GM12878 (cell line): Measurements from ENCODE around the gene TRAF3.

Experiments used
- SIN3A ChIP-seq: IDR thresholded peaks from 2 replicates; pipeline ENCODE4 v1.6.1; 2012; ENCODE audit warnings: low read depth, low read length, improper control_type of control experiment
- SREBF2 ChIP-seq: IDR thresholded peaks from 2 replicates; pipeline ENCODE4 v1.6.1; 2012; ENCODE audit warnings: mild to moderate bottlenecking, low read length
- SUZ12 ChIP-seq: fragments of 200-600 bp; sonication (generic); IDR thresholded peaks from one replicate; pipeline ENCODE4 v1.6.1; 2018; ENCODE audit warnings: antibody characterized with exemption, mild to moderate bottlenecking; ENCODE audit not compliant: unreplicated experiment
- TF ChIP-seq, protein P1 (sequence below), 3 experiments: IDR thresholded peaks in 2 of 3; conservative IDR thresholded peaks in 1 of 3; 2 replicates each; pipeline ENCODE4 v1.5.1; 2011; ENCODE audit warnings: low read depth in 3 of 3, low read length in 3 of 3, mild to moderate bottlenecking in 3 of 3, control low read depth in 2 of 3, moderate library complexity in 2 of 3, inconsistent platforms in 1 of 3, mixed read lengths in 1 of 3; ENCODE audit not compliant: control insufficient read depth in 2 of 3, insufficient read depth in 1 of 3; ENCODE audit errors: extremely low read depth in 1 of 3

DNA sequence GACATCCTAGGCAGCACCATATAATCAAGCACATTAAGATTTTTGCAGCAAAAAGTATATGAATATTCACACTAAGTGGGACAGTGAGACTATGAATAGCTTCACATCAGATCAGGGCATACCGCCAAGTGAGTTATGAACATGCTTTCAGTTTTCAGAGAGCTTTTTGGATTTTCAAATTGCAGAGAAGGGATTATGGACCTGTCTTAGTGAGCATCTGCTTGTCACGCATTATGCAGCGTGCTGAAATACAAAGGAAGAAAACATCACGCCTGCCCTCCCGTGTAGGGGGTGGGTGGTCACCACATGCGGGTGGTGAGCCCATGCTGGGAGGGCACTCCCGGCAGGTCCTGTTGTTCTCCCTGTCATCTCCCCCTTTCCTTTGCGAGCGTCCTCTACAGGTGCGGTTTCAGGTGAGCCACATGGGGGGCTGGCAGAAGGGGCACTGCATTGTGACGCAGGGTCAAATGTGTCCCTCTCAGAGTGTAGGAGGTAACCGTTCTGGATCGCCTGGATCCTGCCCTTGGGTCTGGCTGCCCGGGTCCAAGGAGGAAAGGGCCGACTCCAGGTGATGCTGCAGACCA lies 42.6 kb downstream of the TRAF3 start:
- TF ChIP-seq SREBF2 (no peak), SIN3A (no peak), SUZ12 (no peak)
- TF ChIP-seq, protein P1, sequence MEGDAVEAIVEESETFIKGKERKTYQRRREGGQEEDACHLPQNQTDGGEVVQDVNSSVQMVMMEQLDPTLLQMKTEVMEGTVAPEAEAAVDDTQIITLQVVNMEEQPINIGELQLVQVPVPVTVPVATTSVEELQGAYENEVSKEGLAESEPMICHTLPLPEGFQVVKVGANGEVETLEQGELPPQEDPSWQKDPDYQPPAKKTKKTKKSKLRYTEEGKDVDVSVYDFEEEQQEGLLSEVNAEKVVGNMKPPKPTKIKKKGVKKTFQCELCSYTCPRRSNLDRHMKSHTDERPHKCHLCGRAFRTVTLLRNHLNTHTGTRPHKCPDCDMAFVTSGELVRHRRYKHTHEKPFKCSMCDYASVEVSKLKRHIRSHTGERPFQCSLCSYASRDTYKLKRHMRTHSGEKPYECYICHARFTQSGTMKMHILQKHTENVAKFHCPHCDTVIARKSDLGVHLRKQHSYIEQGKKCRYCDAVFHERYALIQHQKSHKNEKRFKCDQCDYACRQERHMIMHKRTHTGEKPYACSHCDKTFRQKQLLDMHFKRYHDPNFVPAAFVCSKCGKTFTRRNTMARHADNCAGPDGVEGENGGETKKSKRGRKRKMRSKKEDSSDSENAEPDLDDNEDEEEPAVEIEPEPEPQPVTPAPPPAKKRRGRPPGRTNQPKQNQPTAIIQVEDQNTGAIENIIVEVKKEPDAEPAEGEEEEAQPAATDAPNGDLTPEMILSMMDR (IDR thresholded peaks at IDR 0.05 in 2 of 3, conservative IDR thresholded peaks at IDR 0.05 in 1 of 3; ENCODE audit: control insufficient read depth in 2 of 3, extremely low read depth in 1 of 3, insufficient read depth in 1 of 3, low read depth in 3 of 3, low read length in 3 of 3) = no peak
